ENCODE results near the gene DMKN. TPM values are rescaled to one million over a fixed set of nuclear protein-coding genes. Genes with fewer than 3 reads are reported as not detected.
A peak's percentile ranks its signal among the peaks of the same experiment; 100 is the strongest.

The DMKN gene
- total and polyA plus RNA-seq, 12 donors, result 2.0 to 32.2 (median 8.0) TPM

- Histone ChIP-seq H3K4me1 (peaks cover 0 to 17% (median 13%) of the 10 kb centered on the region in 9 donors), H3K36me3 (no peaks in the 10 kb centered on the region), H3K9me3 (no peaks in the 10 kb centered on the region), H3K27me3 (peaks cover 0 to 78% (median 63%) of the 10 kb centered on the region in 7 donors), H3K27ac (no peak overlapping the region), H3K4me3 (no peak overlapping the region)
- TF ChIP-seq CTCF (IDR thresholded peaks at IDR 0.05), result no peak
- 75 to 80% methylated on average over 7 of the region's 7 CpGs for whole genome bisulfite sequencing, 2 donors
- intact Hi-C loops (cut with DNase I), result loop anchor here in 1 of 10 donors (5.0 kb wide), 1 partner anchor 206 kb away; the partner anchor contains the start of gene KMT2B
- DNase-seq, result no peak
- ATAC-seq, result no peak
Observed at GRCh38 chr19:35511337-35511736, 2.1 kb downstream of the DMKN start.

GRCh38 chr19:35510626-35510964 is 2.9 kb downstream of the DMKN start:
- peak in 4 of 8 donors; percentile 3 to 12 (median 8) for ATAC-seq
- 7 to 8% methylated on average over 15 of the region's 15 CpGs for WGBS, 2 donors
- H3K36me3 ChIP-seq, result no peaks in the 10 kb centered on the region
- no peaks in the 10 kb centered on the region for H3K9me3 ChIP-seq
- H3K27me3 ChIP-seq, result peaks cover 0 to 78% (median 63%) of the 10 kb centered on the region in 7 donors
- peak in 3 of 9 donors; percentile 8 to 34 (median 28) for TF ChIP-seq CTCF (IDR thresholded peaks at IDR 0.05)
- intact Hi-C loops (cut with DNase I), result loop anchor here in 1 of 10 donors (5.0 kb wide), 1 partner anchor 207 kb away; the partner anchor contains the start of gene KMT2B
- H3K27ac ChIP-seq, result no peak overlapping the region
- H3K4me1 ChIP-seq, result peaks cover 0 to 17% (median 13%) of the 10 kb centered on the region in 9 donors
- peak overlapping the region in 5 of 10 donors; percentile 42 to 56 (median 45) for H3K4me3 ChIP-seq
- DNase-seq, result no peak

GRCh38 chr19:35509861-35510625 is 3.4 kb downstream of the DMKN start:
- intact Hi-C loops (cut with DNase I), result loop anchor here in 2 of 10 donors (5.0 kb wide), 2 partner anchors 77 to 207 kb away; partner anchors contain the start of genes KMT2B (in 1 of the 2) and PMIS2 (in 1 of the 2)
- Histone ChIP-seq H3K27ac (no peak overlapping the region), H3K9me3 (no peaks in the 10 kb centered on the region), H3K36me3 (no peaks in the 10 kb centered on the region), H3K4me3 (peak overlapping the region in 9 of 10 donors; percentile 27 to 56 (median 44)), H3K27me3 (peaks cover 0 to 78% (median 57%) of the 10 kb centered on the region in 7 donors), H3K4me1 (peaks cover 0 to 17% (median 13%) of the 10 kb centered on the region in 9 donors)
- ATAC-seq (peak; percentile 80 to 92 (median 87)), DNase-seq (peak; percentile 68 to 79)
- peak; percentile 78 to 97 (median 94) for TF ChIP-seq CTCF (IDR thresholded peaks at IDR 0.05)
- WGBS, 2 donors, result 1% methylated on average over 39 of the region's 39 CpGs

GRCh38 chr19:35509018-35509652 is 4.3 kb downstream of the DMKN start:
- no peaks in the 10 kb centered on the region for H3K36me3 ChIP-seq
- no peak for TF ChIP-seq CTCF (IDR thresholded peaks at IDR 0.05)
- H3K9me3 ChIP-seq, result no peaks in the 10 kb centered on the region
- peaks cover 0 to 70% (median 53%) of the 10 kb centered on the region in 7 donors for H3K27me3 ChIP-seq
- no peak overlapping the region for H3K27ac ChIP-seq
- H3K4me1 ChIP-seq, result peaks cover 0 to 17% (median 13%) of the 10 kb centered on the region in 9 donors
- peak overlapping the region in 4 of 10 donors; percentile 42 to 56 (median 46) for H3K4me3 ChIP-seq
- intact Hi-C loops (cut with DNase I), result loop anchor here in 1 of 10 donors (5.0 kb wide), 1 partner anchor 78 kb away; the partner anchor contains the start of gene PMIS2
- 27 to 34% methylated on average over 12 of the region's 12 CpGs for WGBS, 2 donors
- DNase-seq (no peak), ATAC-seq (peak in 1 of 8 donors; percentile 32)

All from heart right ventricle (tissue), 16 donors.